GM12891 (cell line): ENCODE data around the gene BNC2.

ENCODE experiments used
- POLR2A ChIP-seq: IDR thresholded peaks from 2 replicates; pipeline ENCODE4 v1.6.1; 2011; ENCODE audit warnings: low read depth, low read length, control low read depth
- POLR2AphosphoS5 ChIP-seq: IDR thresholded peaks from 2 replicates; pipeline ENCODE4 v1.6.1; 2011; ENCODE audit warnings: low read depth, low read length, control low read depth
- POU2F2 ChIP-seq: IDR thresholded peaks from 2 replicates; pipeline ENCODE4 v1.6.1; 2011; ENCODE audit warnings: low read depth, mild to moderate bottlenecking, control low read depth, low read length, moderate library complexity
- SPI1 ChIP-seq: IDR thresholded peaks from 2 replicates; pipeline ENCODE4 v1.6.1; 2011; ENCODE audit warnings: low read depth, low read length, control low read depth
- TAF1 ChIP-seq: IDR thresholded peaks from 2 replicates; pipeline ENCODE4 v1.6.1; 2011; ENCODE audit warnings: low read depth, low read length, control low read depth

GRCh38 chr9:16720386-16720785, 150.1 kb downstream of the BNC2 start:
- TF ChIP-seq POLR2A (no peak), TAF1 (no peak), POLR2AphosphoS5 (no peak), SPI1 (no peak), POU2F2 (no peak)
